GM18505 (cell line): ENCODE measurements around the gene PTPRG.

ENCODE experiments used
- ATAC-seq: cut with Tn5 transposase; IDR thresholded peaks from one replicate; pipeline ENCODE4 v1.9.1; 2021; ENCODE audit not compliant: unreplicated experiment
- POLR2A ChIP-seq: IDR thresholded peaks from 4 replicates; pipeline ENCODE4 v1.6.1; 2011; ENCODE audit warnings: borderline replicate concordance; ENCODE audit not compliant: insufficient read depth, insufficient read length; ENCODE audit errors: extremely low read depth

PTPRG gene

GRCh38 chr3:61583890-61584875 lies 22.8 kb downstream of the PTPRG start:
- no peak for TF ChIP-seq POLR2A
- ATAC-seq = no peak

- ATAC-seq = no peak
- no peak for TF ChIP-seq POLR2A
Observed at GRCh38 chr3:61589856-61590255, 28.5 kb downstream of the PTPRG start.

GRCh38 chr3:61591300-61591699 lies 29.9 kb downstream of the PTPRG start:
- no peak for ATAC-seq
- no peak for TF ChIP-seq POLR2A

GRCh38 chr3:61593446-61594029 lies 32.2 kb downstream of the PTPRG start:
- ATAC-seq = no peak
- TF ChIP-seq POLR2A = no peak

- TF ChIP-seq POLR2A = no peak
- no peak for ATAC-seq
Observed at GRCh38 chr3:61594144-61594963, 33.0 kb downstream of the PTPRG start.

- no peak for TF ChIP-seq POLR2A
- ATAC-seq = no peak
Observed at GRCh38 chr3:61594964-61595285, 33.6 kb downstream of the PTPRG start.

- ATAC-seq = no peak
- no peak for TF ChIP-seq POLR2A
Observed at GRCh38 chr3:61595288-61595687, 33.9 kb downstream of the PTPRG start.

- TF ChIP-seq POLR2A = no peak
- ATAC-seq = no peak
Observed at GRCh38 chr3:61595826-61596225, 34.5 kb downstream of the PTPRG start.

GRCh38 chr3:61597906-61598305 lies 36.5 kb downstream of the PTPRG start:
- no peak for ATAC-seq
- TF ChIP-seq POLR2A = no peak

- ATAC-seq = no peak
- no peak for TF ChIP-seq POLR2A
Observed at GRCh38 chr3:61600195-61600594, 38.8 kb downstream of the PTPRG start.

GRCh38 chr3:61601831-61602230 lies 40.5 kb downstream of the PTPRG start:
- no peak for TF ChIP-seq POLR2A
- no peak for ATAC-seq

GRCh38 chr3:61602466-61602865 lies 41.1 kb downstream of the PTPRG start:
- no peak for ATAC-seq
- TF ChIP-seq POLR2A = no peak

GRCh38 chr3:61605589-61606175 lies 44.3 kb downstream of the PTPRG start:
- TF ChIP-seq POLR2A = no peak
- ATAC-seq = no peak

GRCh38 chr3:61606196-61606595 lies 44.8 kb downstream of the PTPRG start:
- ATAC-seq = no peak
- TF ChIP-seq POLR2A = no peak

GRCh38 chr3:61608072-61608471 lies 46.7 kb downstream of the PTPRG start:
- TF ChIP-seq POLR2A = no peak
- ATAC-seq = no peak
